WTC11 (cell line): ENCODE measurements around the gene FOXI1.

Source experiments
- CREB1 ChIP-seq: sonication (generic); formaldehyde crosslinking; IDR thresholded peaks from 2 replicates; pipeline ENCODE4 v1.8.0; 2023; ENCODE audit warnings: mild to moderate bottlenecking, missing genetic modification reagents
- CTCF ChIP-seq: fragments of 200-600 bp; IDR thresholded peaks from 2 replicates; pipeline ENCODE4 v1.8.0; 2022; ENCODE audit warnings: antibody characterized with exemption
- E2F1 ChIP-seq: sonication (generic); formaldehyde crosslinking; IDR thresholded peaks from 2 replicates; pipeline ENCODE4 v1.8.0; 2022; ENCODE audit warnings: mild to moderate bottlenecking, missing genetic modification reagents
- E2F4 ChIP-seq: sonication (generic); formaldehyde crosslinking; IDR thresholded peaks from 2 replicates; pipeline ENCODE4 v1.8.1; 2022; ENCODE audit warnings: low read depth, mild to moderate bottlenecking, moderate library complexity, missing genetic modification reagents, borderline replicate concordance
- ELF4 ChIP-seq: sonication (generic); formaldehyde crosslinking; IDR thresholded peaks from 2 replicates; pipeline ENCODE4 v1.8.1; 2022; ENCODE audit warnings: low read depth, mild to moderate bottlenecking, moderate library complexity, missing genetic modification reagents
- ESRRA ChIP-seq: sonication (generic); formaldehyde crosslinking; IDR thresholded peaks from 2 replicates; pipeline ENCODE4 v1.8.1; 2022; ENCODE audit warnings: mild to moderate bottlenecking, missing genetic modification reagents, borderline replicate concordance
- IRF1 ChIP-seq: sonication (generic); formaldehyde crosslinking; IDR thresholded peaks from 2 replicates; pipeline ENCODE4 v1.8.0; 2023; ENCODE audit warnings: missing genetic modification reagents
- MAX ChIP-seq: sonication (generic); formaldehyde crosslinking; IDR thresholded peaks from 2 replicates; pipeline ENCODE4 v1.8.0; 2022; ENCODE audit warnings: mild to moderate bottlenecking, missing genetic modification reagents
- MLX ChIP-seq: sonication (generic); formaldehyde crosslinking; IDR thresholded peaks from 2 replicates; pipeline ENCODE4 v1.8.1; 2023; ENCODE audit warnings: mild to moderate bottlenecking, missing genetic modification reagents, moderate library complexity
- NFYB ChIP-seq: sonication (generic); formaldehyde crosslinking; conservative IDR thresholded peaks from 2 replicates; pipeline ENCODE4 v1.8.0; 2022; ENCODE audit warnings: low read depth, missing genetic modification reagents
- SMAD3 ChIP-seq: sonication (generic); formaldehyde crosslinking; IDR thresholded peaks from 2 replicates; pipeline ENCODE4 v1.8.0; 2022; ENCODE audit warnings: missing genetic modification reagents, mild to moderate bottlenecking, borderline replicate concordance
- TP53 ChIP-seq: sonication (generic); formaldehyde crosslinking; IDR thresholded peaks from 2 replicates; pipeline ENCODE4 v1.8.1; 2023; ENCODE audit warnings: mild to moderate bottlenecking, missing genetic modification reagents
- USF2 ChIP-seq: sonication (generic); formaldehyde crosslinking; IDR thresholded peaks from 2 replicates; pipeline ENCODE4 v1.8.1; 2023; ENCODE audit warnings: mild to moderate bottlenecking, missing genetic modification reagents, moderate library complexity
- ZNF121 ChIP-seq: sonication (generic); formaldehyde crosslinking; IDR thresholded peaks from 2 replicates; pipeline ENCODE4 v1.8.0; 2023; ENCODE audit warnings: missing genetic modification reagents

GRCh38 chr5:170152767-170153166 is 47.1 kb downstream of the FOXI1 start:
- TF ChIP-seq E2F1 (no peak), CTCF (no peak), ELF4 (CRISPR knock-in tag) (no peak), SMAD3 (CRISPR knock-in tag) (no peak), IRF1 (CRISPR knock-in tag) (no peak), MAX (CRISPR knock-in tag) (no peak), TP53 (CRISPR knock-in tag) (no peak), USF2 (CRISPR knock-in tag) (no peak), NFYB (CRISPR knock-in tag) (no peak), ZNF121 (CRISPR knock-in tag) (no peak), ESRRA (no peak), MLX (CRISPR knock-in tag) (no peak), E2F4 (CRISPR knock-in tag) (no peak), CREB1 (no peak)
